ENCODE measurements around the gene BTBD17. TPM values are rescaled to one million over a fixed set of nuclear protein-coding genes. Genes with fewer than 3 reads are reported as not detected.

BTBD17 gene
- total and polyA plus RNA-seq, 10 of the 15 experiments (the other 5 are each of a cell fraction or from before 2014, with no cell fraction given) = not detected

DNA sequence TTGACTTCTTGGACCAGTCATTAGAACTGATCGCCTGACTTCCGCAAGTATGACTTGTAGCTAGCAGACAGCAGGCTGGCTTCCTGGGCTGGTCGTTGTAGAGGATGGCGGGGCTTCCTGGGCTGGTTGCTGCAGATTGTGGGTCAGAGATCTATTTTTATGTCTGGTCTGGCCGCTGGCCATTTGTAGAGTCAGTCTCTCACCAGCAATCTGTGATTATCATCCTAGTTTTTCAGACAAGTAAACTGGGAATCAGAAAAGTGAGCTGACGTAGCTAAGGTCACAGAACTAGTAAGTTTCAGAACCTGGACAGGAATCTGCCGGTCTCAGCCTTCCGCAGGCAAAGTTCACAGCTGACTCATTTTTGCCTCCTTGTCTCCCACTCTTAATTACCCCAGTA is 24.7 kb upstream of the BTBD17 start:
- DNase-seq (ENCODE audit: low read depth, low spot score) (no peak), ATAC-seq (no peak), FAIRE-seq (no peak)
- Histone ChIP-seq H3K27me3 (replicated peaks in 1 of 2; ENCODE audit: control insufficient read depth in 2 of 2, insufficient read depth in 2 of 2, low read length in 1 of 2) (no peaks in the 10 kb centered on the region), H3K27ac (ENCODE audit: control insufficient read depth, insufficient read depth) (no peak overlapping the region), H2AFZ (ENCODE audit: control insufficient read depth, low read depth, low read length) (no peak overlapping the region), H3K9ac (ENCODE audit: control insufficient read depth, insufficient read depth, low read length) (no peak overlapping the region), H3K4me1 (ENCODE audit: control insufficient read depth, insufficient read depth, low read length) (no peaks in the 10 kb centered on the region), H4K20me1 (ENCODE audit: control insufficient read depth, insufficient read depth) (no peaks in the 10 kb centered on the region), H3K4me2 (ENCODE audit: control insufficient read depth, insufficient read depth) (no peak overlapping the region), H3K9me3 (replicated peaks; ENCODE audit: control insufficient read depth, insufficient read depth, low read length) (no peaks in the 10 kb centered on the region), H3K36me3 (ENCODE audit: control insufficient read depth in 2 of 2, insufficient read depth in 2 of 2, low read length in 1 of 2) (no peaks in the 10 kb centered on the region), H3K4me3 (no peak overlapping the region), H3K79me2 (ENCODE audit: control insufficient read depth, insufficient read depth, low read length) (no peaks in the 10 kb centered on the region)
- no TSS peak for BruUV-seq (replicated peaks)
- ChIA-PET POLR2A (interaction anchor here (0.9 kb wide), 1 partner anchor 26 kb away, joined by 3 read pairs; no protein-coding TSS in a partner anchor), RAD21 (ENCODE audit: unreplicated experiment) (interaction anchor here (0.7 kb wide), 2 partner anchors 10 to 94 kb away, joined by 3 read pairs; no protein-coding TSS in a partner anchor), SMC1A (ENCODE audit: uncharacterized antibody, unreplicated experiment) (interaction anchor here (0.8 kb wide), 1 partner anchor 147 kb away, joined by 3 read pairs; no protein-coding TSS in a partner anchor), CTCF (interaction anchor here (0.7 to 1.6 kb wide), 2 partner anchors 18 to 25 kb away, joined by 3 to 5 read pairs; no protein-coding TSS in a partner anchor)
- in situ Hi-C loops (cut with MboI) (no loop called here), intact Hi-C loops (cut with micrococcal nuclease; ENCODE audit: unreplicated experiment) (no loop called here)
- WGBS (ENCODE audit: insufficient coverage, insufficient replicate concordance, low lambda C conversion rate, missing lambda C conversion rate) = 49% methylated on average over 8 of the region's 8 CpGs
- TF ChIP-seq YY1 (IDR thresholded peaks at IDR 0.05; ENCODE audit: low read depth, low read length) (no peak), MYB (IDR thresholded peaks at IDR 0.05; ENCODE audit: borderline replicate concordance, low read depth, low read length) (no peak), ESRRA (IDR thresholded peaks at IDR 0.05; ENCODE audit: low read length) (no peak), NFXL1 (IDR thresholded peaks at IDR 0.05; ENCODE audit: borderline replicate concordance) (no peak), BMI1 (IDR thresholded peaks at IDR 0.05; ENCODE audit: borderline replicate concordance) (no peak), POU2F2 (IDR thresholded peaks at IDR 0.05; ENCODE audit: borderline replicate concordance, low read depth, low read length) (no peak), NR2C1 (IDR thresholded peaks at IDR 0.05) (no peak), LARP7 (IDR thresholded peaks at IDR 0.05) (no peak), NR2C2 (IDR thresholded peaks at IDR 0.05; ENCODE audit: borderline replicate concordance, control insufficient read depth, insufficient read length, low read depth) (no peak), SP1 (IDR thresholded peaks at IDR 0.05; ENCODE audit: low read depth, low read length) (no peak)
- TF ChIP-seq, protein P1, sequence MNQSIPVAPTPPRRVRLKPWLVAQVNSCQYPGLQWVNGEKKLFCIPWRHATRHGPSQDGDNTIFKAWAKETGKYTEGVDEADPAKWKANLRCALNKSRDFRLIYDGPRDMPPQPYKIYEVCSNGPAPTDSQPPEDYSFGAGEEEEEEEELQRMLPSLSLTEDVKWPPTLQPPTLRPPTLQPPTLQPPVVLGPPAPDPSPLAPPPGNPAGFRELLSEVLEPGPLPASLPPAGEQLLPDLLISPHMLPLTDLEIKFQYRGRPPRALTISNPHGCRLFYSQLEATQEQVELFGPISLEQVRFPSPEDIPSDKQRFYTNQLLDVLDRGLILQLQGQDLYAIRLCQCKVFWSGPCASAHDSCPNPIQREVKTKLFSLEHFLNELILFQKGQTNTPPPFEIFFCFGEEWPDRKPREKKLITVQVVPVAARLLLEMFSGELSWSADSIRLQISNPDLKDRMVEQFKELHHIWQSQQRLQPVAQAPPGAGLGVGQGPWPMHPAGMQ (IDR thresholded peaks at IDR 0.05; ENCODE audit: borderline replicate concordance) = no peak
- TF ChIP-seq, protein P2, sequence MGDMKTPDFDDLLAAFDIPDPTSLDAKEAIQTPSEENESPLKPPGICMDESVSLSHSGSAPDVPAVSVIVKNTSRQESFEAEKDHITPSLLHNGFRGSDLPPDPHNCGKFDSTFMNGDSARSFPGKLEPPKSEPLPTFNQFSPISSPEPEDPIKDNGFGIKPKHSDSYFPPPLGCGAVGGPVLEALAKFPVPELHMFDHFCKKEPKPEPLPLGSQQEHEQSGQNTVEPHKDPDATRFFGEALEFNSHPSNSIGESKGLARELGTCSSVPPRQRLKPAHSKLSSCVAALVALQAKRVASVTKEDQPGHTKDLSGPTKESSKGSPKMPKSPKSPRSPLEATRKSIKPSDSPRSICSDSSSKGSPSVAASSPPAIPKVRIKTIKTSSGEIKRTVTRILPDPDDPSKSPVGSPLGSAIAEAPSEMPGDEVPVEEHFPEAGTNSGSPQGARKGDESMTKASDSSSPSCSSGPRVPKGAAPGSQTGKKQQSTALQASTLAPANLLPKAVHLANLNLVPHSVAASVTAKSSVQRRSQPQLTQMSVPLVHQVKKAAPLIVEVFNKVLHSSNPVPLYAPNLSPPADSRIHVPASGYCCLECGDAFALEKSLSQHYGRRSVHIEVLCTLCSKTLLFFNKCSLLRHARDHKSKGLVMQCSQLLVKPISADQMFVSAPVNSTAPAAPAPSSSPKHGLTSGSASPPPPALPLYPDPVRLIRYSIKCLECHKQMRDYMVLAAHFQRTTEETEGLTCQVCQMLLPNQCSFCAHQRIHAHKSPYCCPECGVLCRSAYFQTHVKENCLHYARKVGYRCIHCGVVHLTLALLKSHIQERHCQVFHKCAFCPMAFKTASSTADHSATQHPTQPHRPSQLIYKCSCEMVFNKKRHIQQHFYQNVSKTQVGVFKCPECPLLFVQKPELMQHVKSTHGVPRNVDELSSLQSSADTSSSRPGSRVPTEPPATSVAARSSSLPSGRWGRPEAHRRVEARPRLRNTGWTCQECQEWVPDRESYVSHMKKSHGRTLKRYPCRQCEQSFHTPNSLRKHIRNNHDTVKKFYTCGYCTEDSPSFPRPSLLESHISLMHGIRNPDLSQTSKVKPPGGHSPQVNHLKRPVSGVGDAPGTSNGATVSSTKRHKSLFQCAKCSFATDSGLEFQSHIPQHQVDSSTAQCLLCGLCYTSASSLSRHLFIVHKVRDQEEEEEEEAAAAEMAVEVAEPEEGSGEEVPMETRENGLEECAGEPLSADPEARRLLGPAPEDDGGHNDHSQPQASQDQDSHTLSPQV (IDR thresholded peaks at IDR 0.05) = no peak
- TF ChIP-seq, protein P3, sequence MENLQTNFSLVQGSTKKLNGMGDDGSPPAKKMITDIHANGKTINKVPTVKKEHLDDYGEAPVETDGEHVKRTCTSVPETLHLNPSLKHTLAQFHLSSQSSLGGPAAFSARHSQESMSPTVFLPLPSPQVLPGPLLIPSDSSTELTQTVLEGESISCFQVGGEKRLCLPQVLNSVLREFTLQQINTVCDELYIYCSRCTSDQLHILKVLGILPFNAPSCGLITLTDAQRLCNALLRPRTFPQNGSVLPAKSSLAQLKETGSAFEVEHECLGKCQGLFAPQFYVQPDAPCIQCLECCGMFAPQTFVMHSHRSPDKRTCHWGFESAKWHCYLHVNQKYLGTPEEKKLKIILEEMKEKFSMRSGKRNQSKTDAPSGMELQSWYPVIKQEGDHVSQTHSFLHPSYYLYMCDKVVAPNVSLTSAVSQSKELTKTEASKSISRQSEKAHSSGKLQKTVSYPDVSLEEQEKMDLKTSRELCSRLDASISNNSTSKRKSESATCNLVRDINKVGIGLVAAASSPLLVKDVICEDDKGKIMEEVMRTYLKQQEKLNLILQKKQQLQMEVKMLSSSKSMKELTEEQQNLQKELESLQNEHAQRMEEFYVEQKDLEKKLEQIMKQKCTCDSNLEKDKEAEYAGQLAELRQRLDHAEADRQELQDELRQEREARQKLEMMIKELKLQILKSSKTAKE (IDR thresholded peaks at IDR 0.05; ENCODE audit: low read depth, poor library complexity, severe bottlenecking) = no peak
- TF ChIP-seq, protein P4, sequence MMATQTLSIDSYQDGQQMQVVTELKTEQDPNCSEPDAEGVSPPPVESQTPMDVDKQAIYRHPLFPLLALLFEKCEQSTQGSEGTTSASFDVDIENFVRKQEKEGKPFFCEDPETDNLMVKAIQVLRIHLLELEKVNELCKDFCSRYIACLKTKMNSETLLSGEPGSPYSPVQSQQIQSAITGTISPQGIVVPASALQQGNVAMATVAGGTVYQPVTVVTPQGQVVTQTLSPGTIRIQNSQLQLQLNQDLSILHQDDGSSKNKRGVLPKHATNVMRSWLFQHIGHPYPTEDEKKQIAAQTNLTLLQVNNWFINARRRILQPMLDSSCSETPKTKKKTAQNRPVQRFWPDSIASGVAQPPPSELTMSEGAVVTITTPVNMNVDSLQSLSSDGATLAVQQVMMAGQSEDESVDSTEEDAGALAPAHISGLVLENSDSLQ (IDR thresholded peaks at IDR 0.05) = no peak
- TF ChIP-seq, protein P5, sequence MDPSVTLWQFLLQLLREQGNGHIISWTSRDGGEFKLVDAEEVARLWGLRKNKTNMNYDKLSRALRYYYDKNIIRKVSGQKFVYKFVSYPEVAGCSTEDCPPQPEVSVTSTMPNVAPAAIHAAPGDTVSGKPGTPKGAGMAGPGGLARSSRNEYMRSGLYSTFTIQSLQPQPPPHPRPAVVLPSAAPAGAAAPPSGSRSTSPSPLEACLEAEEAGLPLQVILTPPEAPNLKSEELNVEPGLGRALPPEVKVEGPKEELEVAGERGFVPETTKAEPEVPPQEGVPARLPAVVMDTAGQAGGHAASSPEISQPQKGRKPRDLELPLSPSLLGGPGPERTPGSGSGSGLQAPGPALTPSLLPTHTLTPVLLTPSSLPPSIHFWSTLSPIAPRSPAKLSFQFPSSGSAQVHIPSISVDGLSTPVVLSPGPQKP (IDR thresholded peaks at IDR 0.05; ENCODE audit: low read depth, low read length) = no peak

Data from GM12878 (cell line).